Fibroblast of lung (primary cell): ENCODE data around the gene KRTAP4-16.
"Not testable (repeated sequence)": the region's sequence is repeated elsewhere in the genome, so short reads cannot be mapped to it uniquely, and the experiment has no call there.

Source experiments
- EZH2 ChIP-seq: IDR thresholded peaks from 2 replicates; pipeline ENCODE4 v1.5.1; 2012; ENCODE audit warnings: low read length, control low read depth, mild to moderate bottlenecking; ENCODE audit errors: missing control alignments
- TF ChIP-seq, protein P1 (sequence below), 2 donors: IDR thresholded peaks in 1 of 2; conservative IDR thresholded peaks in 1 of 2; 1 replicate in 1 of 2; 2 replicates in 1 of 2; pipeline ENCODE4 v1.5.1; 2011 to 2012; ENCODE audit warnings: low read length in 2 of 2, control low read depth in 1 of 2, inconsistent platforms in 1 of 2, low read depth in 1 of 2, mild to moderate bottlenecking in 1 of 2

GRCh38 chr17:41105347-41105746 lies 3.3 kb upstream of the KRTAP4-16 start, which contains the start of gene KRTAP4-9:
- TF ChIP-seq, protein P1, sequence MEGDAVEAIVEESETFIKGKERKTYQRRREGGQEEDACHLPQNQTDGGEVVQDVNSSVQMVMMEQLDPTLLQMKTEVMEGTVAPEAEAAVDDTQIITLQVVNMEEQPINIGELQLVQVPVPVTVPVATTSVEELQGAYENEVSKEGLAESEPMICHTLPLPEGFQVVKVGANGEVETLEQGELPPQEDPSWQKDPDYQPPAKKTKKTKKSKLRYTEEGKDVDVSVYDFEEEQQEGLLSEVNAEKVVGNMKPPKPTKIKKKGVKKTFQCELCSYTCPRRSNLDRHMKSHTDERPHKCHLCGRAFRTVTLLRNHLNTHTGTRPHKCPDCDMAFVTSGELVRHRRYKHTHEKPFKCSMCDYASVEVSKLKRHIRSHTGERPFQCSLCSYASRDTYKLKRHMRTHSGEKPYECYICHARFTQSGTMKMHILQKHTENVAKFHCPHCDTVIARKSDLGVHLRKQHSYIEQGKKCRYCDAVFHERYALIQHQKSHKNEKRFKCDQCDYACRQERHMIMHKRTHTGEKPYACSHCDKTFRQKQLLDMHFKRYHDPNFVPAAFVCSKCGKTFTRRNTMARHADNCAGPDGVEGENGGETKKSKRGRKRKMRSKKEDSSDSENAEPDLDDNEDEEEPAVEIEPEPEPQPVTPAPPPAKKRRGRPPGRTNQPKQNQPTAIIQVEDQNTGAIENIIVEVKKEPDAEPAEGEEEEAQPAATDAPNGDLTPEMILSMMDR (conservative IDR thresholded peaks at IDR 0.05 in 1 of 2, IDR thresholded peaks at IDR 0.05 in 1 of 2; ENCODE audit: low read depth in 1 of 2, low read length in 2 of 2), result not testable (repeated sequence)
- TF ChIP-seq EZH2, result not testable (repeated sequence)
